Gastroesophageal sphincter (tissue), 4 donors: Measurements from ENCODE around the gene GTPBP1. TPM values are rescaled to one million over a fixed set of nuclear protein-coding genes. Genes with fewer than 3 reads are reported as not detected.

Source experiments
- ATAC-seq: fragments of 150-250 bp; one replicate; pipeline ENCODE4 v1.9.1; 2016; ENCODE audit warnings: mild to moderate bottlenecking, moderate library complexity
- H3K27ac ChIP-seq, 4 donors: fragments of 200-600 bp; sonication (generic) in 3 of 4; 1 replicate in 3 of 4; 2 replicates in 1 of 4; pipeline ENCODE4 v1.5.1; 2016 to 2019
- H3K27me3 ChIP-seq: fragments of 200-600 bp; sonication (generic); one replicate; pipeline ENCODE4 v1.5.1; 2019
- H3K36me3 ChIP-seq, 2 donors: fragments of 200-600 bp; sonication (generic); one replicate each; pipeline ENCODE4 v1.5.1; 2019; ENCODE audit warnings: control low read depth in 1 of 2
- H3K4me1 ChIP-seq, 3 donors: fragments of 200-600 bp; sonication (generic); 1 replicate in 2 of 3; 2 replicates in 1 of 3; pipeline ENCODE4 v1.5.1; 2016 to 2019; ENCODE audit warnings: control low read depth in 2 of 3
- H3K4me3 ChIP-seq, 2 donors: fragments of 200-600 bp; sonication (generic); one replicate each; pipeline ENCODE4 v1.5.1; 2019; ENCODE audit warnings: mild to moderate bottlenecking in 1 of 2, moderate library complexity in 1 of 2
- H3K9me3 ChIP-seq, 3 donors: fragments of 200-600 bp; sonication (generic); one replicate each; pipeline ENCODE4 v1.5.1; 2017 to 2019; ENCODE audit warnings: control low read depth in 2 of 3
- CTCF ChIP-seq, 4 experiments: fragments of 200-600 bp in 2 of 4; fragments of 450-650 bp in 2 of 4; sonication (generic) in 1 of 4; IDR thresholded peaks; one replicate each; pipeline ENCODE4 v1.5.1; 2017 to 2019; ENCODE audit warnings: antibody characterized with exemption in 4 of 4, mild to moderate bottlenecking in 2 of 4, moderate library complexity in 2 of 4
- EP300 ChIP-seq: sonication (generic); formaldehyde crosslinking; IDR thresholded peaks from one replicate; pipeline ENCODE4 v1.6.1; 2017; ENCODE audit warnings: antibody characterized with exemption, mild to moderate bottlenecking
- POLR2A ChIP-seq, 2 donors: fragments of 450-650 bp; IDR thresholded peaks; one replicate each; pipeline ENCODE4 v1.6.1; 2017; ENCODE audit warnings: antibody characterized with exemption in 2 of 2, mild to moderate bottlenecking in 2 of 2, moderate library complexity in 1 of 2
- POLR2AphosphoS5 ChIP-seq: sonication (generic); formaldehyde crosslinking; IDR thresholded peaks from one replicate; pipeline ENCODE4 v1.6.1; 2017; ENCODE audit warnings: antibody characterized with exemption
- WGBS, 2 donors: methylation state at CpG; one replicate each; pipeline ENCODE4 v1.1.5; 2018; ENCODE audit warnings: low coverage in 1 of 2; 5-methylcytosine and 5-hydroxymethylcytosine counted together
- total RNA-seq, 4 donors: library from RNA; depleted of rRNA; stranded (reverse); fragments of >200 nt; gene quantifications; one replicate each; pipeline ENCODE4 v1.1.0, GENCODE V29; 2016

Gene GTPBP1
- total RNA-seq, 4 donors from 2014 or later: 46.9 to 63.0 (median 51.6) TPM

GRCh38 chr22:38675833-38676232 is 29.9 kb upstream of the GTPBP1 start:
- peaks cover 0 to under 1% (median 0%) of the 10 kb centered on the region in 3 donors for H3K4me1 ChIP-seq
- H3K36me3 ChIP-seq: peaks cover 0 to 34% of the 10 kb centered on the region in 2 donors
- TF ChIP-seq CTCF (IDR thresholded peaks at IDR 0.05) (no peak), POLR2A (IDR thresholded peaks at IDR 0.05) (no peak), EP300 (no peak), POLR2AphosphoS5 (no peak)
- H3K9me3 ChIP-seq: no peaks in the 10 kb centered on the region
- no peaks in the 10 kb centered on the region for H3K27me3 ChIP-seq
- WGBS, 2 donors: 100% methylated on average over 2 to 3 of the region's 3 CpGs
- no peak overlapping the region for H3K27ac ChIP-seq
- ATAC-seq: no peak
- H3K4me3 ChIP-seq: no peak overlapping the region

DNA sequence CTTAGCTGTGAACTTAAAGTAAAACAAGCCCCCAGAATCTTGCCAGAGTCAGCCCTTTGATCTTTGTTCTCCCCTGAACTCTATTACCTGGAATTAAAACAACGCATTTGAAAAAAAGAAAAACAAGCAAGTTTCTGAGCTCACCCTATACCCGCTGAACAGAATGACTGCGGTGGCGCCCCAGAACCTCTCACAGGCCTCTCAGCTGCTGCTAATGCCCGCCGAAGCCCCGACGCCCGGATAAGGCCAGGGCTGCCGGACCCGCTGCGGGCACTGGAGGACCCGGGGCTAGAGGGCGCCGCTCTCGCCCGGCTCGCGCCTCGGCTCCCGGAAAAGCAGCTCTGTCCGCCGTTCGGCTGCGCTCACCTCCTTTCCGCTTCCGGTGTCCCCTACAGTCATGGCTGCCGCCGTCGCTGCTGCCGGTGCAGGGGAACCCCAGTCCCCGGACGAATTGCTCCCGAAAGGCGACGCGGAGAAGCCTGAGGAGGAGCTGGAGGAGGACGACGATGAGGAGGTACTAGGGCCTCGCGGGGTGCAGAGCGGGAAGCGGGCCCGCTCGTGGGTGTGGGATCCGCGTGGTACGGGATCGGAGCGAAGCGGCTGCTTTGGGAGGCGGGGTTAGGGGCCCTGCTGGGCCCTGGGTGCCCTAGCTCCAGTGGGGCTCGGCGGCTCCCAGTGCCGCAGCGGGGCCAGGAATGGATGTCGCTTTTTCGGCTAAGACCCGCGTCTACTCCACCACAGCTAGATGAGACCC is 24.0 kb upstream of the GTPBP1 start, which contains the start of gene TOMM22:
TOMM22 (plus strand) TSS at position 376 of the 754 bp plus-strand sequence; CDS start at position 398, 22 bp downstream.
- 3% methylated on average over 4 of the region's 60 CpGs; no CpG with 5 or more reads in 1 of the 2 donors for WGBS, 2 donors
- peak; percentile 98 for ATAC-seq
- peak within 1 kb of the TSS; percentile 20 to 83 (median 74) for H3K27ac ChIP-seq
- H3K4me3 ChIP-seq: peak within 1 kb of the TSS; percentile 69 to 92
- H3K9me3 ChIP-seq: no peaks in the 10 kb centered on the region
- H3K36me3 ChIP-seq: peaks cover 0 to 39% of the 10 kb centered on the region in 2 donors
- no peaks in the 10 kb centered on the region for H3K27me3 ChIP-seq
- TF ChIP-seq POLR2A (IDR thresholded peaks at IDR 0.05) (peak; percentile 39 to 49), POLR2AphosphoS5 (peak; percentile 57), EP300 (no peak), CTCF (IDR thresholded peaks at IDR 0.05) (peak in 3 of 4 experiments; percentile 29 to 89 (median 47))
- peaks cover 0 to 18% (median 6%) of the 10 kb centered on the region in 3 donors for H3K4me1 ChIP-seq

GRCh38 chr22:38684895-38685294 is 20.8 kb upstream of the GTPBP1 start:
- TF ChIP-seq EP300: no peak
- TF ChIP-seq POLR2A (IDR thresholded peaks at IDR 0.05): no peak
- H3K27ac ChIP-seq: no peak overlapping the region
- H3K27me3 ChIP-seq: no peaks in the 10 kb centered on the region
- H3K4me1 ChIP-seq: peaks cover 0 to 18% (median 6%) of the 10 kb centered on the region in 3 donors
- 89 to 90% methylated on average over 5 to 9 of the region's 9 CpGs for WGBS, 2 donors
- no peaks in the 10 kb centered on the region for H3K9me3 ChIP-seq
- ATAC-seq: no peak
- H3K36me3 ChIP-seq: peaks cover 0 to 70% of the 10 kb centered on the region in 2 donors
- no peak overlapping the region for H3K4me3 ChIP-seq

GRCh38 chr22:38685761-38686160 is 20.0 kb upstream of the GTPBP1 start:
- Histone ChIP-seq H3K4me3 (no peak overlapping the region), H3K27ac (no peak overlapping the region), H3K9me3 (no peaks in the 10 kb centered on the region), H3K27me3 (no peaks in the 10 kb centered on the region), H3K4me1 (peaks cover 0 to 18% (median 6%) of the 10 kb centered on the region in 3 donors), H3K36me3 (peaks cover 0 to 77% of the 10 kb centered on the region in 2 donors)
- TF ChIP-seq POLR2AphosphoS5: no peak
- no peak for TF ChIP-seq EP300
- no peak for TF ChIP-seq POLR2A (IDR thresholded peaks at IDR 0.05)
- no peak for TF ChIP-seq CTCF (IDR thresholded peaks at IDR 0.05)
- 56 to 71% methylated on average over 1 of the region's 1 CpG for WGBS, 2 donors
- ATAC-seq: no peak

GRCh38 chr22:38689651-38690050 is 16.1 kb upstream of the GTPBP1 start:
- Histone ChIP-seq H3K9me3 (no peaks in the 10 kb centered on the region), H3K36me3 (peaks cover 0 to 90% of the 10 kb centered on the region in 2 donors), H3K27ac (no peak overlapping the region), H3K4me1 (peaks cover 0 to 21% (median 4%) of the 10 kb centered on the region in 3 donors), H3K27me3 (no peaks in the 10 kb centered on the region), H3K4me3 (no peak overlapping the region)
- no peak for ATAC-seq
- WGBS, 2 donors: 47 to 50% methylated on average over 1 of the region's 1 CpG
- TF ChIP-seq POLR2A (IDR thresholded peaks at IDR 0.05): no peak
- TF ChIP-seq CTCF (IDR thresholded peaks at IDR 0.05): no peak
- no peak for TF ChIP-seq POLR2AphosphoS5
- TF ChIP-seq EP300: no peak
